Lower lobe of right lung (tissue), 2 donors: ENCODE results near the gene RHBDD1. TPM values are rescaled to one million over a fixed set of nuclear protein-coding genes. Genes with fewer than 3 reads are reported as not detected.

Experiments
- ATAC-seq, 2 donors: fragments of 200-7000 bp; cut with Tn5 transposase; one replicate each; pipeline ENCODE4 v1.9.1; 2020 to 2022; ENCODE audit warnings: mild to moderate bottlenecking in 2 of 2, moderate library complexity in 2 of 2
- DNase-seq: peaks from one replicate; pipeline ENCODE4 v3.0.0-alpha.2; 2020
- H3K27ac ChIP-seq: fragments of 200-600 bp; one replicate; pipeline ENCODE4 v1.8.0; 2022
- H3K27me3 ChIP-seq: fragments of 200-600 bp; one replicate; pipeline ENCODE4 v1.8.0; 2022; ENCODE audit warnings: low read depth
- H3K36me3 ChIP-seq: fragments of 200-600 bp; one replicate; pipeline ENCODE4 v1.8.0; 2022; ENCODE audit warnings: mild to moderate bottlenecking
- H3K4me1 ChIP-seq: fragments of 200-600 bp; one replicate; pipeline ENCODE4 v1.8.0; 2022
- H3K4me3 ChIP-seq: fragments of 200-600 bp; one replicate; pipeline ENCODE4 v1.8.0; 2022; ENCODE audit warnings: mild to moderate bottlenecking
- H3K9me3 ChIP-seq: fragments of 200-600 bp; one replicate; pipeline ENCODE4 v1.8.0; 2022
- intact Hi-C: fragments of 100-400 bp; cut with DNase I; formaldehyde crosslinking; loops from one replicate; pipeline ENCODE4 v1.11.0; 2022
- total RNA-seq: library from RNA; stranded (reverse); fragmentation: NEBNext Ultra II Directional; extraction: Animal tissue kit (Norgen Biotek cat#: 25700); gene quantifications from one replicate; pipeline ENCODE4 v1.2.1, GENCODE V29; 2021
- TF ChIP-seq, protein P1 (sequence below): fragments of 200-600 bp; IDR thresholded peaks from one replicate; pipeline ENCODE4 v1.8.0; 2022; ENCODE audit warnings: antibody characterized with exemption, mild to moderate bottlenecking
- donor health status: DM: no; HTN: yes; CAD: no; lungs with severe emphysema.

Gene RHBDD1
- total RNA-seq, 1 donor from 2014 or later, result 42.2 TPM

DNA sequence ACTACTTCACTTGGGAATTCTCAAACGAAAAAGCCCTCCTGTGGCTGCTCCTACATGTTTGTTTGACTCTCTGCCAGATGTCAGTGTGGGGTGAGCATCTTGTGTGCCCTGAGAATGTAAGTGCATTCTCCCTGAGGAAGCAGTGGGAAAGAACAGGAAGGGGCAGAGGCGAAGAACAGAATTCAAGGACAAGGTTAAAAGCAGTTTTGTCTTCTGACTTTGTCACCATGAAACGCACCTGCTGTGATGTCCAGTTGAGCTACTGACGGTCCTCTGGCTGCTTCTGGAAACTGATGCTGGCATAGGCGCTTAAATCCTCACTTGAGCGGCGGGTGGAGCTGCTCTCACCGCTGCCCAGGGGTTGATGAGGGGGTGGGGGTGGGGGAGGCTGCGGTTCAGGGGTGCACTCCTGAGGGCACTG is 41.1 kb upstream of the RHBDD1 start:
- H3K9me3 ChIP-seq, result no peaks in the 10 kb centered on the region
- intact Hi-C loops, result no loop called here
- DNase-seq (no peak), ATAC-seq (no peak)
- peak overlapping the region; percentile 77 for H3K4me3 ChIP-seq
- TF ChIP-seq, protein P1, sequence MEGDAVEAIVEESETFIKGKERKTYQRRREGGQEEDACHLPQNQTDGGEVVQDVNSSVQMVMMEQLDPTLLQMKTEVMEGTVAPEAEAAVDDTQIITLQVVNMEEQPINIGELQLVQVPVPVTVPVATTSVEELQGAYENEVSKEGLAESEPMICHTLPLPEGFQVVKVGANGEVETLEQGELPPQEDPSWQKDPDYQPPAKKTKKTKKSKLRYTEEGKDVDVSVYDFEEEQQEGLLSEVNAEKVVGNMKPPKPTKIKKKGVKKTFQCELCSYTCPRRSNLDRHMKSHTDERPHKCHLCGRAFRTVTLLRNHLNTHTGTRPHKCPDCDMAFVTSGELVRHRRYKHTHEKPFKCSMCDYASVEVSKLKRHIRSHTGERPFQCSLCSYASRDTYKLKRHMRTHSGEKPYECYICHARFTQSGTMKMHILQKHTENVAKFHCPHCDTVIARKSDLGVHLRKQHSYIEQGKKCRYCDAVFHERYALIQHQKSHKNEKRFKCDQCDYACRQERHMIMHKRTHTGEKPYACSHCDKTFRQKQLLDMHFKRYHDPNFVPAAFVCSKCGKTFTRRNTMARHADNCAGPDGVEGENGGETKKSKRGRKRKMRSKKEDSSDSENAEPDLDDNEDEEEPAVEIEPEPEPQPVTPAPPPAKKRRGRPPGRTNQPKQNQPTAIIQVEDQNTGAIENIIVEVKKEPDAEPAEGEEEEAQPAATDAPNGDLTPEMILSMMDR, result no peak
- peak overlapping the region; percentile 64 for H3K27ac ChIP-seq
- peaks cover 65% of the 10 kb centered on the region for H3K4me1 ChIP-seq
- no peaks in the 10 kb centered on the region for H3K36me3 ChIP-seq
- H3K27me3 ChIP-seq, result peaks cover 10% of the 10 kb centered on the region

DNA sequence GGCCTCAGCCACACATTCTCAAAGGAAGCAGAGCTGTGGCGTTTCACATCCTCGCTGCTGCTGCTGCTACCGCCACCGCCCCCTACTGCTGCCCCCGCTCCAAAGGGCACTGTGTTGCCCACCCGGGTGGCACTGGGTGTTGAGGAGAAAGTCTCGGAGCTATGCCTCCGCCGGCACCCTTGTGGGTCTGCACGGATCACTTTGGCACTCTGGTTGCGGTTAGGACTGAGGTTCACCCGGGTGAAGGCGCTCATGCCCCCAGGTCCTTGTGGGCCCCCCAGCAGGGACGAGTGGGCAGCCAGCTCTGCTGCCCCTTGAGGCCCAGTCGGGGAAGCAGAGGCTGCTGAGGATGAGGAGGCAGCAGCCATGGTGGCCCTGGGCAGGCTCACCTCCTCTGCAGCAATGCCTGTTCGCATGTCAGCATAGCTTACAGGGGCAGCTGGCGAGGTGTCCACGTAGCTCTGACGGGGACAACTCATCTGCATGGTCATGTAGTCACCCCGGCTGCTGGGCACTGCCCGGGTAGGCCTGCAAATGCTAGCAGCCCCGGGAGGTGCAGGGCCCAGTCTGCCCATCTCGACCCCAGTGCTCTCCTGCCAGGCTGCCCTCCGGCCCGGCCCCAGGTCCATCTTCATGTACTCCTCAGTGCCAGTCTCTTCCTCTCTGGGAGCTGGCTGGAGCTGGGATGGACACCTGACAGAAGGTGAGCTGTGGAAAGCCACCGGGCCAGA is 40.4 kb upstream of the RHBDD1 start:
- intact Hi-C loops, result no loop called here
- Histone ChIP-seq H3K36me3 (no peaks in the 10 kb centered on the region), H3K4me1 (peaks cover 63% of the 10 kb centered on the region)

DNA sequence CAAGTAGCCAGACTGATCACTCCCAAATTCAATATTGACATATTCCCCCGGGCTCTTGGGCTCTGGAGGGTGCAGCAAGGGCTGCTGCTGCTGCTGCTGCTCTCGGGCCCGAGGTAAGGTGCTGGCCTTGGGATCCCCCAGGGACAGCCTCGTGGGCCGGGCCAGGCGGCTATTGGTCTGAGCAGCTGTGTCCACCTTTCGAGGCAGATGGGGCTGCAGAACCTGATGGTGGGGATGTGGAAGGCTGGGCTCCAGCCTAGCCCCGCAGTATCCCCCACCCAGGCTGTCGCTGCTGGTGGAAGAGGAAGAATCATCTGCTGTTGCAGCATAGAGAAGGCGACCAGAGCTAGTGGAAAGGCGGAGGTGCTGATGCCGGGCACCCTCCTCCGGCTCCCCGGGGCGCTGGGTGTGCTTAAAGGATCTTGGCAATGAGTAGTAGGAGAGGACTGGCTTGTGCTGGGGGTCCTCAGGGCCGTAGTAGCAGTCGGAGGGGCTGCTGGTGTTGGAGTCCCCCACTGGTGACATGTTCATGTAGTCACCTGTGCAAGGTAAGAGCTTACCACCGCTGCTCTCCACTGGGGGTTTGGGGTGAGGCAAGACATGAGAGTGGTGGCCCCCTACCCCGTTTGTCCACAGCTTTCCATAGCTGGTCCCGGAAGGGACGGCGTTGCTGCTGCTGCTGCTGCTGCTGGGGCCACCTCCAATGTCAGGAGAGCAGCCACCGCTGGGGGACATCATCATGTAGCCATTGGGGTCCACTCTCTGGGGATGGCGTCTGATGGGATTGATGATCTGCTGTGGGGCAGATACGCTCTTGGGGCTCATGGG is 39.6 kb upstream of the RHBDD1 start:
- ATAC-seq, result no peak
- H3K9me3 ChIP-seq, result no peaks in the 10 kb centered on the region
- DNase-seq, result peak; percentile 43
- intact Hi-C loops, result no loop called here
- H3K4me1 ChIP-seq, result peaks cover 65% of the 10 kb centered on the region
- peaks cover 10% of the 10 kb centered on the region for H3K27me3 ChIP-seq
- H3K27ac ChIP-seq, result peak overlapping the region; percentile 76
- peak overlapping the region; percentile 77 for H3K4me3 ChIP-seq
- no peaks in the 10 kb centered on the region for H3K36me3 ChIP-seq
- TF ChIP-seq, protein P1, result no peak

More for the DNA sequence above, 40.4 kb upstream of the RHBDD1 start:
- peak overlapping the region; percentile 64 for H3K27ac ChIP-seq
- TF ChIP-seq, protein P1, result no peak
- H3K27me3 ChIP-seq, result peaks cover 10% of the 10 kb centered on the region
- H3K4me3 ChIP-seq, result peak overlapping the region; percentile 77
- H3K9me3 ChIP-seq, result no peaks in the 10 kb centered on the region
- peak; percentile 45 for DNase-seq
- ATAC-seq, result no peak

DNA sequence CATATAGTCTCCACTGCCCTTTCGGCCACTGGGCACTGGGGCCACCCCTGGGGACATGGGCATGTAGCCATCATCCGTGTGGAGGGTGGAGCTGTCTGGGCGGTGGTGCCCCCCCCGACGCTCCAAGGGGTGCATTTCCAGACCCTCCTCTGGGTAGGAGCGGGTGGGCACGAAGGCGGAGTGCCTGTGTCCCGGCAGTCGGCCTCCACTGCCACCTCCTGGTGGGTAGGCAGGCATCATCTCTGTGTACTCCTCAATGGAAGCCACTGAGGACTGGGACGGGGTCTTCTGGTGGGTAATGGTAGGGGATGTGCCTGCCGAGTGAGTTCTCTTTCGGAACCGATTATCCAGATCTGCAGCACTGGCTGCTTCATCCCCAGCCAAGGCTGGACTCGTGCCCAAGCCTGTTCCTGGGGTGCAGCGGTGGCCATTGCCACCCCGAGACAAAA is 39.0 kb upstream of the RHBDD1 start:
- DNase-seq (peak; percentile 51), ATAC-seq (no peak)
- intact Hi-C loops, result no loop called here
- peak overlapping the region; percentile 77 for H3K4me3 ChIP-seq
- H3K27ac ChIP-seq, result peak overlapping the region; percentile 76
- TF ChIP-seq, protein P1, result peak; percentile 50
- peaks cover 10% of the 10 kb centered on the region for H3K27me3 ChIP-seq
- peaks cover 70% of the 10 kb centered on the region for H3K4me1 ChIP-seq
- H3K36me3 ChIP-seq, result no peaks in the 10 kb centered on the region
- no peaks in the 10 kb centered on the region for H3K9me3 ChIP-seq

DNA sequence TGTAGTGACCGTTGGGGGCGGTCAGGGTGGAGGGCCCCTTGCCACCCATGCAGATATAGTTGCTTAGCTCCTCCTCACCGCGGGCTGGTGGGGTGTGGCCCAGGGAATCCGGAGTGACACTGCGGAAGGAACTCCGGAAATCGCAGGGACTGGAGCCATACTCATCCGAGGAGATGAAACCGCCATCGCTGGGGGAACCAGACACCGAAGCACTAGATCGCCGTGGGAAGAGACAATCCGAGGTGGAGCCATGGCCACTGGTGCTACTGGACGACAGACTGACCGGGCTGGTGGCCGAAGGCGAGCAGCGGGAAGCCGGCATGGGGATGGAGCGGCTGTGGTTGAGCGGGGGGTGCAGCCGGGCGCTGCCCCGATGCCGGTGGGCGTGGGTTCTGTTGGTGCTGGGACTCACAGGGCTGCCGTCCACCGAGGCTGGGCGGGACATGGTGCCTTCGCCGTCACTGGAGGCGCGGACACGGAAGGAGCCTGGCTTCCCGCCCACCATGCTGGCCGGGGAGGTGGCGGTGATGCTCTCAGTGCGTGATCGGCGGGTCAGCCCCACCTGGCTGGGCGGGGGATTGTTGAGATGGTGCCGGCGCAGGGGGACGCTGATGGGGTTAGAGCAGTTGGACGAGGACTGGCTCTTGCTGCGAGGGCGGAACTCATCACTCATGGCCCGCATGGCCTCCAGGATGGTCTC is 38.4 kb upstream of the RHBDD1 start:
- no peaks in the 10 kb centered on the region for H3K36me3 ChIP-seq
- H3K27ac ChIP-seq, result peak overlapping the region; percentile 76
- H3K4me1 ChIP-seq, result peaks cover 70% of the 10 kb centered on the region
- no peak for ATAC-seq
- intact Hi-C loops, result no loop called here
- TF ChIP-seq, protein P1, result no peak
- H3K9me3 ChIP-seq, result no peaks in the 10 kb centered on the region
- H3K4me3 ChIP-seq, result peak overlapping the region; percentile 77
- H3K27me3 ChIP-seq, result peaks cover 10% of the 10 kb centered on the region
- peak; percentile 47 for DNase-seq
